Neural progenitor cell (in vitro differentiated cells): ENCODE measurements around the gene TRMT10B.

Source experiments
- EZH2 ChIP-seq: fragments of 200-600 bp; sonication (generic); IDR thresholded peaks from 2 replicates; pipeline ENCODE4 v1.6.1; 2017; ENCODE audit warnings: antibody characterized with exemption, mild to moderate bottlenecking, moderate library complexity
- TF ChIP-seq, protein P1 (sequence below): fragments of 200-600 bp; sonication (generic); IDR thresholded peaks from 2 replicates; pipeline ENCODE4 v1.5.1; 2017; ENCODE audit warnings: antibody characterized with exemption, mild to moderate bottlenecking

DNA sequence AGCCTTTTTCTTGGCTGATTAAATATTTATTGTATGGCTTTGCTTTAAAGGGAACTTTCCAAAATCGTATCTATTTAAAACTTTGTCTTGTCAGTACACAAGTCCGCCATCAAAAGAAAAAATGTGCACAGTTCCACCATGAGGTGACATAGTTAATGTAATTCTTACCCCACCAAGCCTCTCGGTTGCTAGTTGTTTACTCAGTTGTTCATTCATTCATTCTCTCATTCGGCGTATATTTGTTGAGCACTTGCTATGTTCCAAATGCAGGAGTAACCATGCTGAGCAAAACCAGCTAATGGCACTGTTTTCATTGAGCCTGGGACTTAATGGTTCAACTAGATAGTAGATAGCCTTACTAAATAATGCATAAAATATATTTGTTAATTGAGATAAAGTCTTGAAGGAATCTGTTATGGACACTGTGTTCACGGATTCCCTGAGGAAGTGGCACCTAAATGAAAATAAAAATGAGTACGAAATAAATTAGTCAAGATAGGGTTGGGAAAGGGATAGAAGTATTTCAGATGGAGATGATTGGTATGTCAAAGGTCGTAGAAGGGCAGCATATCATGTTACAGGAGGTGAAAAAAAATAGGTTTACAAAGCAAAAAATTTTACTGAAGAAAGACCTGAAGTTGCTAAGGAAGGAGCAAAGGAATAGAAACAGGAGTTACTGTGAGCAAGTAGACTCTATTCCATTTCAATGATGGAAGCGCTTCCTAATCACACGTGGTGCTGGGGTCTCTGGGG, 48.5 kb downstream of the TRMT10B start:
- TF ChIP-seq, protein P1, sequence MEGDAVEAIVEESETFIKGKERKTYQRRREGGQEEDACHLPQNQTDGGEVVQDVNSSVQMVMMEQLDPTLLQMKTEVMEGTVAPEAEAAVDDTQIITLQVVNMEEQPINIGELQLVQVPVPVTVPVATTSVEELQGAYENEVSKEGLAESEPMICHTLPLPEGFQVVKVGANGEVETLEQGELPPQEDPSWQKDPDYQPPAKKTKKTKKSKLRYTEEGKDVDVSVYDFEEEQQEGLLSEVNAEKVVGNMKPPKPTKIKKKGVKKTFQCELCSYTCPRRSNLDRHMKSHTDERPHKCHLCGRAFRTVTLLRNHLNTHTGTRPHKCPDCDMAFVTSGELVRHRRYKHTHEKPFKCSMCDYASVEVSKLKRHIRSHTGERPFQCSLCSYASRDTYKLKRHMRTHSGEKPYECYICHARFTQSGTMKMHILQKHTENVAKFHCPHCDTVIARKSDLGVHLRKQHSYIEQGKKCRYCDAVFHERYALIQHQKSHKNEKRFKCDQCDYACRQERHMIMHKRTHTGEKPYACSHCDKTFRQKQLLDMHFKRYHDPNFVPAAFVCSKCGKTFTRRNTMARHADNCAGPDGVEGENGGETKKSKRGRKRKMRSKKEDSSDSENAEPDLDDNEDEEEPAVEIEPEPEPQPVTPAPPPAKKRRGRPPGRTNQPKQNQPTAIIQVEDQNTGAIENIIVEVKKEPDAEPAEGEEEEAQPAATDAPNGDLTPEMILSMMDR, result no peak
- no peak for TF ChIP-seq EZH2
